Measurements from ENCODE around the gene C16orf46. TPM values are rescaled to one million over a fixed set of nuclear protein-coding genes. Genes with fewer than 3 reads are reported as not detected.
A peak's percentile ranks its signal among the peaks of the same experiment; 100 is the strongest.

Gene C16orf46
- total and polyA plus RNA-seq, 2 of the 4 experiments (the other 2 are of a cell fraction) = 0.27 to 0.72 TPM

DNA sequence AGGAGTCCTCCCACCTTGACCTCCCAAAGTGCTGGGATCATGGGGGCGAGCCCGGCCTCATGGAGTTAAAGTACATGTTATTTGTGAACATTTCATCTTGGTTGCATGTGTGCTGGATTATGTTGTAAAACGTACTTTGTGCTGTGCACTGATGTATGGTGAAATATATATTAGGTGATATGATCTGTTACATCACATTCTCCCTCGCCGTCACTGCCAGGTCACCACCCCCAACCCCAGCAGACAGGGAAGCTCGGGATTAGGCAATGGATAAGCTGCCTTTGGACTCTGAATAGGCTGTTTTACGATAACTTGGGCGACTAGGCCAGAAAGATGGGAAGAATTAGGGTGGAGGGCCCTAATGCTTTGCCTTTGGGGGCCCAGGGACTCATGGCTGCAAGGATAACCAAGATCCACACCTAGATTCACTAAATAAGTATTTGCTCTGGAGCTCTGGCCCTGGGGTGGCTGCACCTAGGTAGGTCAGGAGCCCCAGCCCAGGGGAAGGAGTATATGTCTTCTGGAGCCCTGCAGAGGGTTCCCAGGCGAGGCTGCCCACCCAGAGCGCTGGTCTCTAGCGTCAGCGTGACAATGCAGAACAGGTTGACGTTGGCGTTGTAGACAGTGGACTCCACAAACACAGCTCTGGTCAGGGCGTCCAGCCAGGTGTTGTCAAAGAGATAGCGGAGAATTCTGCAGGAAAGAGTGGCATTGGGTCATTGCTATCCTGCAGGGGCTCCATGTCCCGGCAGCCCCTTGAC lies 46.2 kb upstream of the C16orf46 start:
- no peak for DNase-seq
- Histone ChIP-seq H2BK20ac (ENCODE audit: low read depth, low read length) (no peak overlapping the region), H4K20me1 (ENCODE audit: insufficient read depth, low read length) (no peaks in the 10 kb centered on the region), H3K4me2 (ENCODE audit: low read depth, low read length) (no peak overlapping the region), H4K8ac (ENCODE audit: low read depth in 2 of 2, low read length in 2 of 2) (no peak overlapping the region), H3K4me3 (ENCODE audit: insufficient read depth, low read depth, low read length) (no peak overlapping the region), H2BK15ac (ENCODE audit: low read depth, low read length) (no peak overlapping the region), H3K56ac (ENCODE audit: extremely low read depth, insufficient read depth, low read length) (no peak overlapping the region), H2BK5ac (ENCODE audit: low read depth, low read length, poor library complexity, severe bottlenecking) (no peak overlapping the region), H2AFZ (replicated peaks; ENCODE audit: low read length, poor library complexity) (peak overlapping the region; percentile 41), H3K23ac (ENCODE audit: low read depth, low read length) (no peak overlapping the region), H3K9me1 (ENCODE audit: insufficient read depth, low read length) (no peaks in the 10 kb centered on the region), H3K9ac (ENCODE audit: low read depth, low read length) (no peak overlapping the region), H3K14ac (replicated peaks; ENCODE audit: low read depth, low read length) (no peak overlapping the region), H2BK120ac (ENCODE audit: low read depth, low read length) (no peak overlapping the region), H4K5ac (ENCODE audit: low read depth, low read length) (no peak overlapping the region), H3K9me3 (ENCODE audit: control insufficient read depth, insufficient read depth, low read length) (no peaks in the 10 kb centered on the region), H3K79me1 (ENCODE audit: low read depth in 1 of 2, low read length in 2 of 2) (no peaks in the 10 kb centered on the region), H4K91ac (ENCODE audit: insufficient read depth, low read depth, low read length) (no peak overlapping the region), H3K27ac (ENCODE audit: insufficient read depth, low read length) (no peak overlapping the region), H3K4me1 (ENCODE audit: control insufficient read depth, insufficient read depth, low read length) (no peaks in the 10 kb centered on the region), H2AK9ac (replicated peaks; ENCODE audit: low read depth, low read length, poor library complexity) (no peak overlapping the region), H3K18ac (ENCODE audit: low read depth, low read length) (no peak overlapping the region), H3K36me3 (ENCODE audit: control insufficient read depth, insufficient read depth, low read length) (no peaks in the 10 kb centered on the region), H3K4ac (ENCODE audit: low read depth, low read length) (no peak overlapping the region), H3K27me3 (ENCODE audit: control insufficient read depth, insufficient read depth, low read length) (peaks cover 2% of the 10 kb centered on the region), H2AK5ac (ENCODE audit: low read depth, low read length) (no peak overlapping the region)
- POLR2A ChIA-PET (ENCODE audit: unreplicated experiment) = no interaction called here
- no peak for ATAC-seq (ENCODE audit: low read depth)
- in situ Hi-C loops (cut with MboI; ENCODE audit: low sequenced_read_pairs) (no loop called here), intact Hi-C loops (cut with micrococcal nuclease) (no loop called here), dilution Hi-C loops (cut with HindIII; ENCODE audit: low sequenced_read_pairs, unreplicated experiment) (no loop called here)
- no CpG with 5 or more reads among the region's 17 CpGs for WGBS, 2 experiments (ENCODE audit: extremely low coverage in 2 of 2, insufficient read length in 1 of 2)
- CTCF ChIA-PET = no interaction called here
- BruUV-seq (replicated peaks) = no TSS peak
- TF ChIP-seq RFX5 (IDR thresholded peaks at IDR 0.05; ENCODE audit: low read depth, low read length) (no peak), RAD21 (IDR thresholded peaks at IDR 0.05; ENCODE audit: low read length) (no peak), SMC3 (IDR thresholded peaks at IDR 0.05; ENCODE audit: low read depth, low read length) (no peak), POLR2A (IDR thresholded peaks at IDR 0.05; ENCODE audit: low read depth, low read length) (no peak)
